HepG2 (cell line): ENCODE data around the gene ZNF416. TPM values are rescaled to one million over a fixed set of nuclear protein-coding genes. Genes with fewer than 3 reads are reported as not detected.

Experiments used
- AGO2 ChIP-seq: fragments of 200-400 bp; formaldehyde crosslinking; optimal IDR thresholded peaks from 2 replicates; pipeline ENCODE3; 2017; ENCODE audit warnings: mild to moderate bottlenecking, low read depth, low read length, moderate library complexity
- MBNL3 ChIP-seq: fragments of 250-450 bp; sonication (Bioruptor Pico); conservative IDR thresholded peaks from 2 replicates; pipeline ENCODE4 v1.8.0; 2022; ENCODE audit warnings: mild to moderate bottlenecking, inconsistent platforms
- RBM39 ChIP-seq: fragments of 200-400 bp; formaldehyde crosslinking; IDR thresholded peaks from one replicate; pipeline ENCODE4 v1.6.1; 2018; ENCODE audit warnings: antibody characterized with exemption, mild to moderate bottlenecking, low read depth, low read length; ENCODE audit not compliant: poor library complexity, severe bottlenecking
- TBL1XR1 ChIP-seq: fragments of 150-350 bp; IDR thresholded peaks from 2 replicates; pipeline ENCODE4 v1.6.1; 2014; ENCODE audit warnings: borderline replicate concordance, low read length; ENCODE audit not compliant: partially characterized antibody
- ZBTB40 ChIP-seq, 2 experiments: fragments of 450-650 bp in 1 of 2; sonication (generic) in 1 of 2; formaldehyde crosslinking in 1 of 2; IDR thresholded peaks; 2 replicates each; pipeline versions ENCODE4 v1.6.1 to v1.8.0; 2016 to 2022; ENCODE audit warnings: antibody characterized with exemption in 1 of 2, mild to moderate bottlenecking in 1 of 2, missing genetic modification reagents in 1 of 2
- ZFP91 ChIP-seq: sonication (generic); formaldehyde crosslinking; IDR thresholded peaks from 2 replicates; pipeline ENCODE4 v1.9.0; 2022; ENCODE audit warnings: missing genetic modification reagents, mild to moderate bottlenecking, borderline replicate concordance
- ZNF230 ChIP-seq: sonication (generic); formaldehyde crosslinking; IDR thresholded peaks from 2 replicates; pipeline ENCODE4 v1.4.0; 2020; ENCODE audit warnings: mild to moderate bottlenecking, missing genetic modification reagents
- ZNF710 ChIP-seq: sonication (generic); formaldehyde crosslinking; IDR thresholded peaks from 2 replicates; pipeline ENCODE4 v1.5.0; 2020; ENCODE audit warnings: mild to moderate bottlenecking, missing genetic modification reagents, borderline replicate concordance
- polyA plus RNA-seq, 8 experiments: library from polyadenylated mRNA; depleted of rRNA in 3 of 8; stranded (reverse) in 7 of 8; unstranded in 1 of 8; fragments of >200 nt; fragmentation: Illumina TruSeq in 4 of 8; extraction: Trizol in 4 of 8; gene quantifications; 2 replicates each; pipeline versions ENCODE4 v1.2.1 to v1.2.3, GENCODE V29; 2011 to 2016; ENCODE audit warnings: low read depth in 4 of 8, missing spikeins in 1 of 8, mixed read lengths in 1 of 8; ENCODE audit not compliant: insufficient read depth in 1 of 8
- total RNA-seq, 5 experiments: library from RNA; depleted of rRNA; stranded (reverse); fragments of >200 nt; fragmentation: Illumina TruSeq; extraction: Trizol; gene quantifications; 2 replicates each; pipeline ENCODE4 v1.2.3, GENCODE V29; 2016; ENCODE audit warnings: low read depth in 1 of 5
- TF ChIP-seq, protein P1 (sequence below): IDR thresholded peaks from 2 replicates; pipeline ENCODE4 v1.4.0; 2020; ENCODE audit warnings: mild to moderate bottlenecking, missing genetic modification reagents

The ZNF416 gene
- total and polyA plus RNA-seq, 2 of the 13 experiments (the other 11 are each of a cell fraction or from before 2014, with no cell fraction given), result 1.5 to 5.3 TPM

DNA sequence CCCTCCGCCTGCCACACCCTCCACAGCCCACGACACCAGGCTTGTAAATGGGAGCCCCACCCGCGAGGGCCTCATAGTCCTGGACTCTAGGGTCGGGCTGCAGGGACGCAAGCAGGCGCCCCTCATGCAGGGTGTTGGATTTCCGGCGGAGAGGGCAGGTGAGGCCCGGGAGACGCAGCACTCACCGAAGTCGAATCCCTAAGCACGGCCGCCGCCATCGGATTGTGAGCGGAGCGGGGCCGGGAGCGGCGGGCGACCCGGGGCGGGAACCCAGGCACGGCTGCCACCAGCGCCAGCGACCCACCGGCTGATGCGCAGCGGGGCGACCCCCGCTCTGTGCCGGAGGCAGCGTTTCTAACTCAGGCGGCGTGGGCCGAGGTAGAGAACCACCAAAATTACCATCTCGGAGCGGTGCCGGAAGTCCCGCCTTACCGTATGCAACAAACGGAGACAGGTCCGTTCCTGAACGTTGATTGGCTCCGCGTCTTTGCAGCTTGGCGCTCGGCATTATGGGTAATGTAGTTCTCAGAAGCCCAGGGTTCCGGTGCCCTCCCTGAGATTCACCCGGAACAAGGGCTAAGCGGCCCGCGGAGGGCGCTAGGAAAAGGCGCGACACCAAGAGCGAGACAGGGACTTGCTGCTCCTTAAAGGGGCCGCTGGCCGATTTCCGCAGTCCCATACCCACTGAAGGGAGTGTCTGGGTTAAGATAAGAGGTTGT lies at the start of gene ZNF416 (continued):
- TF ChIP-seq, protein P1, sequence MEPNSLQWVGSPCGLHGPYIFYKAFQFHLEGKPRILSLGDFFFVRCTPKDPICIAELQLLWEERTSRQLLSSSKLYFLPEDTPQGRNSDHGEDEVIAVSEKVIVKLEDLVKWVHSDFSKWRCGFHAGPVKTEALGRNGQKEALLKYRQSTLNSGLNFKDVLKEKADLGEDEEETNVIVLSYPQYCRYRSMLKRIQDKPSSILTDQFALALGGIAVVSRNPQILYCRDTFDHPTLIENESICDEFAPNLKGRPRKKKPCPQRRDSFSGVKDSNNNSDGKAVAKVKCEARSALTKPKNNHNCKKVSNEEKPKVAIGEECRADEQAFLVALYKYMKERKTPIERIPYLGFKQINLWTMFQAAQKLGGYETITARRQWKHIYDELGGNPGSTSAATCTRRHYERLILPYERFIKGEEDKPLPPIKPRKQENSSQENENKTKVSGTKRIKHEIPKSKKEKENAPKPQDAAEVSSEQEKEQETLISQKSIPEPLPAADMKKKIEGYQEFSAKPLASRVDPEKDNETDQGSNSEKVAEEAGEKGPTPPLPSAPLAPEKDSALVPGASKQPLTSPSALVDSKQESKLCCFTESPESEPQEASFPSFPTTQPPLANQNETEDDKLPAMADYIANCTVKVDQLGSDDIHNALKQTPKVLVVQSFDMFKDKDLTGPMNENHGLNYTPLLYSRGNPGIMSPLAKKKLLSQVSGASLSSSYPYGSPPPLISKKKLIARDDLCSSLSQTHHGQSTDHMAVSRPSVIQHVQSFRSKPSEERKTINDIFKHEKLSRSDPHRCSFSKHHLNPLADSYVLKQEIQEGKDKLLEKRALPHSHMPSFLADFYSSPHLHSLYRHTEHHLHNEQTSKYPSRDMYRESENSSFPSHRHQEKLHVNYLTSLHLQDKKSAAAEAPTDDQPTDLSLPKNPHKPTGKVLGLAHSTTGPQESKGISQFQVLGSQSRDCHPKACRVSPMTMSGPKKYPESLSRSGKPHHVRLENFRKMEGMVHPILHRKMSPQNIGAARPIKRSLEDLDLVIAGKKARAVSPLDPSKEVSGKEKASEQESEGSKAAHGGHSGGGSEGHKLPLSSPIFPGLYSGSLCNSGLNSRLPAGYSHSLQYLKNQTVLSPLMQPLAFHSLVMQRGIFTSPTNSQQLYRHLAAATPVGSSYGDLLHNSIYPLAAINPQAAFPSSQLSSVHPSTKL (CRISPR knock-in tag), result peak; percentile 34
- TF ChIP-seq TBL1XR1, result peak; percentile 32
- TF ChIP-seq ZBTB40 (IDR thresholded peaks at IDR 0.05), result peak; percentile 50; the same call in 1 of the 2 replicates
- TF ChIP-seq ZBTB40 (CRISPR knock-in tag; IDR thresholded peaks at IDR 0.05), result no peak
- peak; percentile 35 for TF ChIP-seq RBM39
- TF ChIP-seq ZNF710 (CRISPR knock-in tag), result peak; percentile 49; the same call in 1 of the 2 replicates
- peak; percentile 100 for TF ChIP-seq ZFP91 (CRISPR knock-in tag)
- TF ChIP-seq ZNF230 (CRISPR knock-in tag), result peak; percentile 51; the same call in 1 of the 2 replicates
- TF ChIP-seq AGO2, result peak; percentile 42
- TF ChIP-seq MBNL3, result no peak
